Smooth muscle cell (in vitro differentiated cells): ENCODE measurements around the gene UROC1. TPM values are rescaled to one million over a fixed set of nuclear protein-coding genes. Genes with fewer than 3 reads are reported as not detected.

Experiments
- DNase-seq: peaks from one replicate; lab custom pipeline; 2025; ENCODE audit not compliant: unreplicated experiment; lab: John Stamatoyannopoulos, UW
- H2AFZ ChIP-seq: fragments of 200-600 bp; sonication (generic); 2 replicates; pipeline ENCODE4 v1.6.0; 2016; ENCODE audit warnings: antibody characterized with exemption, low read depth, mild to moderate bottlenecking
- H3F3A ChIP-seq: fragments of 200-600 bp; sonication (generic); 2 replicates; pipeline ENCODE4 v1.6.0; 2017; ENCODE audit warnings: antibody characterized with exemption, low read depth
- H3K27ac ChIP-seq: fragments of 200-600 bp; sonication (generic); 2 replicates; pipeline ENCODE4 v1.5.1; 2016; ENCODE audit warnings: low read depth, mild to moderate bottlenecking
- H3K27me3 ChIP-seq: fragments of 200-600 bp; sonication (generic); 2 replicates; pipeline ENCODE4 v1.6.1; 2016; ENCODE audit warnings: low read depth, mild to moderate bottlenecking
- H3K36me3 ChIP-seq: fragments of 200-600 bp; sonication (generic); 2 replicates; pipeline ENCODE4 v1.5.1; 2016; ENCODE audit warnings: low read depth
- H3K4me1 ChIP-seq: fragments of 200-600 bp; sonication (generic); 2 replicates; pipeline ENCODE4 v1.5.1; 2016; ENCODE audit warnings: low read depth
- H3K4me2 ChIP-seq: fragments of 200-600 bp; sonication (generic); 2 replicates; pipeline ENCODE4 v1.6.0; 2016; ENCODE audit warnings: mild to moderate bottlenecking
- H3K4me3 ChIP-seq: fragments of 200-600 bp; sonication (generic); 2 replicates; pipeline ENCODE4 v1.5.1; 2016; ENCODE audit warnings: mild to moderate bottlenecking
- H3K79me2 ChIP-seq: fragments of 200-600 bp; sonication (generic); 2 replicates; pipeline ENCODE4 v1.6.0; 2016; ENCODE audit warnings: low read depth, mild to moderate bottlenecking
- H3K9ac ChIP-seq: fragments of 200-600 bp; sonication (generic); 2 replicates; pipeline ENCODE4 v1.6.0; 2016; ENCODE audit warnings: low read depth
- H3K9me3 ChIP-seq: fragments of 200-600 bp; sonication (generic); replicated peaks from 2 replicates; pipeline ENCODE4 v1.5.1; 2016; ENCODE audit warnings: low read depth
- H4K20me1 ChIP-seq: fragments of 200-600 bp; sonication (generic); 2 replicates; pipeline ENCODE4 v1.6.0; 2016; ENCODE audit warnings: low read depth
- CTCF ChIP-seq: fragments of 200-600 bp; sonication (generic); IDR thresholded peaks from 2 replicates; pipeline ENCODE4 v1.5.1; 2017; ENCODE audit warnings: borderline replicate concordance, mild to moderate bottlenecking, antibody characterized with exemption; ENCODE audit not compliant: insufficient read depth, poor library complexity, severe bottlenecking
- WGBS: methylation state at CpG from one replicate; pipeline ENCODE4 v1.1.7; 2016; ENCODE audit warnings: low lambda C conversion rate; 5-methylcytosine and 5-hydroxymethylcytosine counted together
- polyA plus RNA-seq: library from polyadenylated mRNA; unstranded; fragments of >200 nt; fragmentation: Nextera tagmentation; extraction: Ambion mirVana; gene quantifications from 2 replicates; pipeline ENCODE4 v1.2.1, GENCODE V29; 2016
- total RNA-seq: library from RNA; depleted of rRNA; stranded (reverse); fragments of >200 nt; gene quantifications from 2 replicates; pipeline ENCODE4 v1.2.3, GENCODE V29; 2014

Gene UROC1
- total and polyA plus RNA-seq, 2 experiments from 2014 or later, result not detected

- no peaks in the 10 kb centered on the region for H3F3A ChIP-seq
- no peak for TF ChIP-seq CTCF
- H3K36me3 ChIP-seq, result no peaks in the 10 kb centered on the region
- DNase-seq, result no peak
- H2AFZ ChIP-seq, result no peak overlapping the region
- H3K9me3 ChIP-seq, result no peaks in the 10 kb centered on the region
- H3K4me2 ChIP-seq, result no peak overlapping the region
- H3K4me3 ChIP-seq, result no peak overlapping the region
- no peaks in the 10 kb centered on the region for H4K20me1 ChIP-seq
- H3K79me2 ChIP-seq, result no peaks in the 10 kb centered on the region
- peaks cover 3% of the 10 kb centered on the region for H3K4me1 ChIP-seq
- H3K27ac ChIP-seq, result no peak overlapping the region
- WGBS, result 94% methylated on average over 15 of the region's 20 CpGs
- no peak overlapping the region for H3K9ac ChIP-seq
- no peaks in the 10 kb centered on the region for H3K27me3 ChIP-seq
These were observed 76.2 kb downstream of the UROC1 start for GRCh38 chr3:126441256-126441880.

DNA sequence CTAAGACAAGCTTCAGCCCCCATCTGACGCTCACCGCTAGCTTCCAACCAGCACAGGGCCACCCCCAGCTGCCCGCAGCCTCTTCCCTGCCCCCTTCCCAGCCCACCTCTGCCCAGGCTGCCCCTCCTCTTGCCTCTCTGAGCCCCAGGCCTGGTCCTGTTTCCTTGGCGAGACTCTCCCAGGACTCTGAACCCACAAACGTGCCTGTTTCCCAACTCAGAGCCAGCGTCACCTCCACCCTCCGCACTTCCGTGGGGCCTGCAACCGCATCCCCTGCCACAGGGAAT, 76.9 kb downstream of the UROC1 start:
- Histone ChIP-seq H3F3A (no peaks in the 10 kb centered on the region), H3K9ac (no peak overlapping the region)

GRCh38 chr3:126439968-126440708, 77.4 kb downstream of the UROC1 start:
- no peak overlapping the region for H3K4me3 ChIP-seq
- H3K27me3 ChIP-seq, result no peaks in the 10 kb centered on the region
- no peak for DNase-seq

More for the DNA sequence above, 76.9 kb downstream of the UROC1 start:
- Histone ChIP-seq H3K4me2 (no peak overlapping the region), H3K27ac (no peak overlapping the region), H3K36me3 (no peaks in the 10 kb centered on the region), H3K79me2 (no peaks in the 10 kb centered on the region), H3K27me3 (no peaks in the 10 kb centered on the region), H3K4me1 (peaks cover 3% of the 10 kb centered on the region), H3K4me3 (no peak overlapping the region), H2AFZ (no peak overlapping the region), H3K9me3 (no peaks in the 10 kb centered on the region), H4K20me1 (no peaks in the 10 kb centered on the region)
- no peak for TF ChIP-seq CTCF
- WGBS, result 93% methylated on average over 8 of the region's 9 CpGs
- no peak for DNase-seq

More at GRCh38 chr3:126439968-126440708, 77.4 kb downstream of the UROC1 start:
- WGBS, result 91% methylated on average over 12 of the region's 12 CpGs
- H2AFZ ChIP-seq, result no peak overlapping the region
- H3K9me3 ChIP-seq, result no peaks in the 10 kb centered on the region
- no peak overlapping the region for H3K4me2 ChIP-seq
- H4K20me1 ChIP-seq, result no peaks in the 10 kb centered on the region
- peaks cover 3% of the 10 kb centered on the region for H3K4me1 ChIP-seq
- no peaks in the 10 kb centered on the region for H3K36me3 ChIP-seq
- no peak for TF ChIP-seq CTCF
- no peak overlapping the region for H3K27ac ChIP-seq
- H3F3A ChIP-seq, result no peaks in the 10 kb centered on the region
- no peak overlapping the region for H3K9ac ChIP-seq
- H3K79me2 ChIP-seq, result no peaks in the 10 kb centered on the region
